ENCODE results near the gene DDX3X. TPM values are rescaled to one million over a fixed set of nuclear protein-coding genes. Genes with fewer than 3 reads are reported as not detected.

Gene DDX3X
- total RNA-seq, 1 experiment from 2014 or later = 338 TPM

DNA sequence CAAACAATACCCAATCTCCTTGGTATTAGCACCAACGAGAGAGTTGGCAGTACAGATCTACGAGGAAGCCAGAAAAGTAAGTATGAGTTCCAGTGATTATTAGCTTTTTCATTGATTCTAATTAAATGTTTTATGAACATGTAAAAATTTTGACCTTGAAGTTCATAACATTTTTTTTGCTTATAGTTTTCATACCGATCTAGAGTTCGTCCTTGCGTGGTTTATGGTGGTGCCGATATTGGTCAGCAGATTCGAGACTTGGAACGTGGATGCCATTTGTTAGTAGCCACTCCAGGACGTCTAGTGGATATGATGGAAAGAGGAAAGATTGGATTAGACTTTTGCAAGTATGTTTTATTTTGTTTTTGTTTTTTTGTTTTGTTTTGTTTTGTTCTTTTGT lies 10.1 kb downstream of the DDX3X start:
- H4K91ac ChIP-seq (ENCODE audit: insufficient read length, low read depth, low read length) = no peak overlapping the region
- H3K27ac ChIP-seq (ENCODE audit: insufficient read length, low read depth, low read length) = no peak overlapping the region
- no peak for DNase-seq
- H3K9ac ChIP-seq (ENCODE audit: extremely low read depth, insufficient read length, low read length) = no peak overlapping the region
- H3T11ph ChIP-seq (ENCODE audit: low read length) = no peak overlapping the region
- H3K4me1 ChIP-seq (ENCODE audit: insufficient read depth, low read length) = no peaks in the 10 kb centered on the region
- no peak overlapping the region for H2AFZ ChIP-seq (ENCODE audit: low read length)
- H3K9me3 ChIP-seq (ENCODE audit: control insufficient read depth, low read depth, low read length) = no peaks in the 10 kb centered on the region
- H2BK15ac ChIP-seq (ENCODE audit: low read depth, low read length) = no peak overlapping the region
- H4K5ac ChIP-seq (ENCODE audit: insufficient read length, low read depth, low read length) = no peak overlapping the region
- H2BK20ac ChIP-seq (ENCODE audit: low read depth, low read length, poor library complexity, severe bottlenecking) = no peak overlapping the region
- no peaks in the 10 kb centered on the region for H3K79me1 ChIP-seq (ENCODE audit: insufficient read depth, low read depth, low read length, poor library complexity, severe bottlenecking)
- H3K79me2 ChIP-seq (ENCODE audit: insufficient read depth, low read length) = peaks cover 11% of the 10 kb centered on the region; the same call in 1 of the 2 replicates
- H3K18ac ChIP-seq (ENCODE audit: insufficient read length, low read depth, low read length) = no peak overlapping the region
- peaks cover 49 to 52% of the 10 kb centered on the region in 2 experiments for H3K9me3 Mint-ChIP-seq
- H3K27me3 ChIP-seq (ENCODE audit: insufficient read depth, low read length) = no peaks in the 10 kb centered on the region
- no peak overlapping the region for H3K4me3 Mint-ChIP-seq
- H3K14ac ChIP-seq (ENCODE audit: insufficient read depth, low read length) = no peak overlapping the region
- H2BK120ac ChIP-seq (ENCODE audit: low read depth, low read length, poor library complexity, severe bottlenecking) = no peak overlapping the region
- H2BK12ac ChIP-seq (ENCODE audit: insufficient read length, low read depth, low read length) = no peak overlapping the region
- H4K20me1 ChIP-seq (ENCODE audit: control insufficient read depth, insufficient read depth, insufficient read length) = no peaks in the 10 kb centered on the region
- TF ChIP-seq, protein P1, sequence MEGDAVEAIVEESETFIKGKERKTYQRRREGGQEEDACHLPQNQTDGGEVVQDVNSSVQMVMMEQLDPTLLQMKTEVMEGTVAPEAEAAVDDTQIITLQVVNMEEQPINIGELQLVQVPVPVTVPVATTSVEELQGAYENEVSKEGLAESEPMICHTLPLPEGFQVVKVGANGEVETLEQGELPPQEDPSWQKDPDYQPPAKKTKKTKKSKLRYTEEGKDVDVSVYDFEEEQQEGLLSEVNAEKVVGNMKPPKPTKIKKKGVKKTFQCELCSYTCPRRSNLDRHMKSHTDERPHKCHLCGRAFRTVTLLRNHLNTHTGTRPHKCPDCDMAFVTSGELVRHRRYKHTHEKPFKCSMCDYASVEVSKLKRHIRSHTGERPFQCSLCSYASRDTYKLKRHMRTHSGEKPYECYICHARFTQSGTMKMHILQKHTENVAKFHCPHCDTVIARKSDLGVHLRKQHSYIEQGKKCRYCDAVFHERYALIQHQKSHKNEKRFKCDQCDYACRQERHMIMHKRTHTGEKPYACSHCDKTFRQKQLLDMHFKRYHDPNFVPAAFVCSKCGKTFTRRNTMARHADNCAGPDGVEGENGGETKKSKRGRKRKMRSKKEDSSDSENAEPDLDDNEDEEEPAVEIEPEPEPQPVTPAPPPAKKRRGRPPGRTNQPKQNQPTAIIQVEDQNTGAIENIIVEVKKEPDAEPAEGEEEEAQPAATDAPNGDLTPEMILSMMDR (conservative IDR thresholded peaks at IDR 0.05) = no peak
- H3K4me2 ChIP-seq (ENCODE audit: insufficient read depth, insufficient read length, low read length) = no peak overlapping the region
- 0 out of 7 replicates have a peak overlapping the region, but pooled peaks of 1 of the 3 experiments have one; percentile 52 for H3K27ac Mint-ChIP-seq
- peaks cover 0 to 1% of the 10 kb centered on the region in 2 experiments; a peak in 1 of 4 replicates for H3K4me1 Mint-ChIP-seq
- no peak overlapping the region for H3K56ac ChIP-seq (ENCODE audit: insufficient read length, low read depth, low read length)
- no CpG with 5 or more reads among the region's 9 CpGs for WGBS (ENCODE audit: extremely low coverage, insufficient read length, low lambda C conversion rate)
- no peak overlapping the region for H2AK5ac ChIP-seq (ENCODE audit: insufficient read length, low read length)
- no peak overlapping the region for H3K23ac ChIP-seq (ENCODE audit: insufficient read length, low read depth, low read length)
- H3K36me3 Mint-ChIP-seq (ENCODE audit: insufficient read depth in 1 of 3, low read depth in 3 of 3) = peaks cover 52 to 93% (median 89%) of the 10 kb centered on the region in 3 experiments
- H3K23me2 ChIP-seq (ENCODE audit: insufficient read length, low read depth, low read length, poor library complexity, severe bottlenecking) = no peaks in the 10 kb centered on the region
- H4K8ac ChIP-seq (replicated peaks; ENCODE audit: insufficient read length, low read depth, low read length) = no peak overlapping the region
- no peak overlapping the region for H3K4ac ChIP-seq (ENCODE audit: low read depth, low read length)
- no peaks in the 10 kb centered on the region; the same call in 1 of the 2 replicates for H3K27me3 Mint-ChIP-seq (ENCODE audit: low read depth)
- no peak overlapping the region for H2BK5ac ChIP-seq (ENCODE audit: insufficient read length, low read length)
